ENCODE measurements around the gene SLC46A3.
A peak's percentile ranks its signal among the peaks of the same experiment; 100 is the strongest.

Gene SLC46A3

GRCh38 chr13:28655561-28655960 lies 63.2 kb downstream of the SLC46A3 start:
- TF ChIP-seq, protein P1, sequence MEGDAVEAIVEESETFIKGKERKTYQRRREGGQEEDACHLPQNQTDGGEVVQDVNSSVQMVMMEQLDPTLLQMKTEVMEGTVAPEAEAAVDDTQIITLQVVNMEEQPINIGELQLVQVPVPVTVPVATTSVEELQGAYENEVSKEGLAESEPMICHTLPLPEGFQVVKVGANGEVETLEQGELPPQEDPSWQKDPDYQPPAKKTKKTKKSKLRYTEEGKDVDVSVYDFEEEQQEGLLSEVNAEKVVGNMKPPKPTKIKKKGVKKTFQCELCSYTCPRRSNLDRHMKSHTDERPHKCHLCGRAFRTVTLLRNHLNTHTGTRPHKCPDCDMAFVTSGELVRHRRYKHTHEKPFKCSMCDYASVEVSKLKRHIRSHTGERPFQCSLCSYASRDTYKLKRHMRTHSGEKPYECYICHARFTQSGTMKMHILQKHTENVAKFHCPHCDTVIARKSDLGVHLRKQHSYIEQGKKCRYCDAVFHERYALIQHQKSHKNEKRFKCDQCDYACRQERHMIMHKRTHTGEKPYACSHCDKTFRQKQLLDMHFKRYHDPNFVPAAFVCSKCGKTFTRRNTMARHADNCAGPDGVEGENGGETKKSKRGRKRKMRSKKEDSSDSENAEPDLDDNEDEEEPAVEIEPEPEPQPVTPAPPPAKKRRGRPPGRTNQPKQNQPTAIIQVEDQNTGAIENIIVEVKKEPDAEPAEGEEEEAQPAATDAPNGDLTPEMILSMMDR (IDR thresholded peaks at IDR 0.05; ENCODE audit: low read length, missing control alignments): no peak
- no peak overlapping the region for H3K4me3 ChIP-seq (replicated peaks; ENCODE audit: low read depth, low read length)
- peak; percentile 60 for DNase-seq (ENCODE audit: low read depth)

- no peak for DNase-seq (ENCODE audit: low read depth)
- TF ChIP-seq, protein P1 (IDR thresholded peaks at IDR 0.05; ENCODE audit: low read length, missing control alignments): no peak
- no peak overlapping the region for H3K4me3 ChIP-seq (replicated peaks; ENCODE audit: low read depth, low read length)
Observed at GRCh38 chr13:28654276-28654675, 64.5 kb downstream of the SLC46A3 start.

GRCh38 chr13:28653111-28653510 lies 65.7 kb downstream of the SLC46A3 start:
- TF ChIP-seq, protein P1 (IDR thresholded peaks at IDR 0.05; ENCODE audit: low read length, missing control alignments): no peak
- H3K4me3 ChIP-seq (replicated peaks; ENCODE audit: low read depth, low read length): no peak overlapping the region
- no peak for DNase-seq (ENCODE audit: low read depth)

- TF ChIP-seq, protein P1 (IDR thresholded peaks at IDR 0.05; ENCODE audit: low read length, missing control alignments): no peak
- no peak for DNase-seq (ENCODE audit: low read depth)
- H3K4me3 ChIP-seq (replicated peaks; ENCODE audit: low read depth, low read length): no peak overlapping the region
Observed at GRCh38 chr13:28651810-28652401, 66.9 kb downstream of the SLC46A3 start.

- no peak for DNase-seq (ENCODE audit: low read depth)
- TF ChIP-seq, protein P1 (IDR thresholded peaks at IDR 0.05; ENCODE audit: low read length, missing control alignments): no peak
- H3K4me3 ChIP-seq (replicated peaks; ENCODE audit: low read depth, low read length): no peak overlapping the region
Observed at GRCh38 chr13:28650284-28650683, 68.5 kb downstream of the SLC46A3 start.

Data from fibroblast of pulmonary artery (primary cell).